Lung (tissue), 12 donors: ENCODE data around the gene PLA2G4E. TPM values are rescaled to one million over a fixed set of nuclear protein-coding genes. Genes with fewer than 3 reads are reported as not detected.

Experiments used
- ATAC-seq: fragments of 200-7000 bp; cut with Tn5 transposase; one replicate; pipeline ENCODE4 v1.9.1; 2020; ENCODE audit warnings: moderate number of reproducible peaks; ENCODE audit not compliant: insufficient read depth, low FRiP score
- DNase-seq, 3 donors: peaks; one replicate each; pipeline ENCODE4 v3.0.0-alpha.2; 2013 to 2017
- H3K27ac ChIP-seq, 2 donors: one replicate each; pipeline ENCODE4 v1.5.1; 2013; ENCODE audit warnings: mild to moderate bottlenecking in 2 of 2, moderate library complexity in 2 of 2, control low read depth in 1 of 2, inconsistent platforms in 1 of 2, low read depth in 1 of 2, low read length in 1 of 2
- H3K27me3 ChIP-seq, 3 donors: one replicate each; pipeline ENCODE4 v1.5.1; 2013; ENCODE audit warnings: low read length in 2 of 3; ENCODE audit not compliant: control insufficient read depth in 3 of 3, insufficient read depth in 3 of 3
- H3K36me3 ChIP-seq, 4 donors: one replicate each; pipeline ENCODE4 v1.5.1; 2013; ENCODE audit warnings: low read length in 4 of 4, mild to moderate bottlenecking in 1 of 4, moderate library complexity in 1 of 4; ENCODE audit not compliant: control insufficient read depth in 4 of 4, insufficient read depth in 4 of 4
- H3K4me1 ChIP-seq, 5 donors: one replicate each; pipeline ENCODE4 v1.5.1; 2013; ENCODE audit warnings: low read length in 5 of 5, mild to moderate bottlenecking in 2 of 5, moderate library complexity in 1 of 5; ENCODE audit not compliant: control insufficient read depth in 5 of 5, insufficient read depth in 5 of 5
- H3K4me3 ChIP-seq: one replicate; pipeline ENCODE4 v1.5.1; 2013; ENCODE audit warnings: mild to moderate bottlenecking, control low read depth, moderate library complexity
- H3K9ac ChIP-seq, 2 donors: one replicate each; pipeline ENCODE4 v1.5.1; 2013; ENCODE audit warnings: low read length in 2 of 2, control low read depth in 1 of 2; ENCODE audit not compliant: insufficient read depth in 1 of 2
- H3K9me3 ChIP-seq, 4 donors: one replicate each; pipeline ENCODE4 v1.5.1; 2013; ENCODE audit warnings: low read length in 3 of 4, mild to moderate bottlenecking in 1 of 4, moderate library complexity in 1 of 4; ENCODE audit not compliant: control insufficient read depth in 4 of 4, insufficient read depth in 3 of 4
- WGBS, 2 donors: extraction: QIAGEN DNeasy Blood & Tissue Kit; methylation state at CpG; one replicate each; pipeline ENCODE4 v1.1.7; 2013; 5-methylcytosine and 5-hydroxymethylcytosine counted together
- polyA plus RNA-seq, 2 donors: library from polyadenylated mRNA; stranded (reverse); fragments of 200-250 nt; gene quantifications; one replicate each; pipeline ENCODE4 v1.2.1, GENCODE V29; 2013
- total RNA-seq, 2 donors: library from RNA; depleted of rRNA in 1 of 2; stranded (reverse); fragments of >200 nt in 1 of 2; gene quantifications; one replicate each; pipeline ENCODE4 v1.2.1, GENCODE V29; 2014 to 2021
- TF ChIP-seq, protein P1 (sequence below): IDR thresholded peaks from 2 replicates; pipeline ENCODE4 v1.5.1; 2012; ENCODE audit warnings: mild to moderate bottlenecking; ENCODE audit errors: control extremely low read depth, extremely low read depth
- donor health status: control.
- donor health status: control.
- donor health status: Bipolar disorder and iron deficiency.
- donor health status: healthy.
- donor health status: DM: yes; HTN: yes; CAD: no.

PLA2G4E gene
- total and polyA plus RNA-seq, 4 donors = 0.38 to 1.7 (median 1.7) TPM; not detected in 1

- ATAC-seq = no peak
- H3K27me3 ChIP-seq = no peaks in the 10 kb centered on the region
- 88 to 90% methylated on average over 6 of the region's 6 CpGs for WGBS, 2 donors
- no peak overlapping the region for H3K9ac ChIP-seq
- H3K4me1 ChIP-seq = no peaks in the 10 kb centered on the region
- TF ChIP-seq, protein P1, sequence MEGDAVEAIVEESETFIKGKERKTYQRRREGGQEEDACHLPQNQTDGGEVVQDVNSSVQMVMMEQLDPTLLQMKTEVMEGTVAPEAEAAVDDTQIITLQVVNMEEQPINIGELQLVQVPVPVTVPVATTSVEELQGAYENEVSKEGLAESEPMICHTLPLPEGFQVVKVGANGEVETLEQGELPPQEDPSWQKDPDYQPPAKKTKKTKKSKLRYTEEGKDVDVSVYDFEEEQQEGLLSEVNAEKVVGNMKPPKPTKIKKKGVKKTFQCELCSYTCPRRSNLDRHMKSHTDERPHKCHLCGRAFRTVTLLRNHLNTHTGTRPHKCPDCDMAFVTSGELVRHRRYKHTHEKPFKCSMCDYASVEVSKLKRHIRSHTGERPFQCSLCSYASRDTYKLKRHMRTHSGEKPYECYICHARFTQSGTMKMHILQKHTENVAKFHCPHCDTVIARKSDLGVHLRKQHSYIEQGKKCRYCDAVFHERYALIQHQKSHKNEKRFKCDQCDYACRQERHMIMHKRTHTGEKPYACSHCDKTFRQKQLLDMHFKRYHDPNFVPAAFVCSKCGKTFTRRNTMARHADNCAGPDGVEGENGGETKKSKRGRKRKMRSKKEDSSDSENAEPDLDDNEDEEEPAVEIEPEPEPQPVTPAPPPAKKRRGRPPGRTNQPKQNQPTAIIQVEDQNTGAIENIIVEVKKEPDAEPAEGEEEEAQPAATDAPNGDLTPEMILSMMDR = no peak
- no peak overlapping the region for H3K27ac ChIP-seq
- H3K36me3 ChIP-seq = no peaks in the 10 kb centered on the region
- no peaks in the 10 kb centered on the region for H3K9me3 ChIP-seq
- no peak overlapping the region for H3K4me3 ChIP-seq
- DNase-seq = no peak
These were observed 18.5 kb downstream of the PLA2G4E start for GRCh38 chr15:42002333-42002732.

DNA sequence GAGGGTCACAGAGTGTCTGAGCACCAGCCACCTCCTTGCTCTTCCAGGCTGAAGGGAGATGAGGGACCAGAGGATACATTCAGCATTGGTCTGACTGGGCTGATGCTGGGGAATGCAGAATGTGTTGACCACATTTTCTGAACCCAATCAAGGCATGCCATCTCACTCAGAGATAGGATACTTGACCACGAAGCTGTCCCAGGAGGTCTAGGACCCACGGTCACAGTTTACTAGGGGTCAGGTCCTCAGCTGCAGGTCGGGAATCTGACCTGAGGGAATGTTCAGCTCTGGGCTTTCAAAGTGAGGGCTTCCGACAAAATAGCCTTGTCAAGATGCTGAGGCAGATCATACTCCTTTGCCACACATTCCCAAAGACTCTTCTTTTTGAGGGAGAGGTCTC, 19.6 kb downstream of the PLA2G4E start:
- Histone ChIP-seq H3K27ac (no peak overlapping the region), H3K4me3 (no peak overlapping the region), H3K4me1 (no peaks in the 10 kb centered on the region), H3K9me3 (no peaks in the 10 kb centered on the region), H3K27me3 (no peaks in the 10 kb centered on the region), H3K9ac (no peak overlapping the region), H3K36me3 (no peaks in the 10 kb centered on the region)
- 77% methylated on average over 4 of the region's 4 CpGs for WGBS, 2 donors
- DNase-seq = no peak
- no peak for ATAC-seq
- TF ChIP-seq, protein P1 = no peak

GRCh38 chr15:41999290-42000285, 21.3 kb downstream of the PLA2G4E start:
- no peak for ATAC-seq
- H3K27me3 ChIP-seq = no peaks in the 10 kb centered on the region

More at GRCh38 chr15:41999290-42000285, 21.3 kb downstream of the PLA2G4E start:
- TF ChIP-seq, protein P1 = no peak
- no peaks in the 10 kb centered on the region for H3K9me3 ChIP-seq
- DNase-seq = no peak
- 86 to 89% methylated on average over 15 of the region's 15 CpGs for WGBS, 2 donors
- no peaks in the 10 kb centered on the region for H3K36me3 ChIP-seq
- H3K27ac ChIP-seq = no peak overlapping the region
- no peaks in the 10 kb centered on the region for H3K4me1 ChIP-seq
- H3K9ac ChIP-seq = no peak overlapping the region
- H3K4me3 ChIP-seq = no peak overlapping the region
